Keratinocyte (primary cell): ENCODE results near the gene SDK2. TPM values are rescaled to one million over a fixed set of nuclear protein-coding genes. Genes with fewer than 3 reads are reported as not detected.

Experiments
- DNase-seq: peaks from one replicate; pipeline ENCODE4 v3.0.0-alpha.2; 2011; ENCODE audit warnings: low read depth, missing footprints, low spot score
- FAIRE-seq: peaks from 2 replicates; lab custom pipeline; 2011; peaks lifted over from hg19 to GRCh38; lab: Jason Lieb, UNC
- H2AFZ ChIP-seq: 2 replicates; pipeline ENCODE4 v1.6.0; 2012; ENCODE audit warnings: low read length, control low read depth, inconsistent platforms; ENCODE audit not compliant: control insufficient read depth
- H3K27ac ChIP-seq: 2 replicates; pipeline ENCODE4 v1.5.1; 2011; ENCODE audit warnings: low read length; ENCODE audit not compliant: control insufficient read depth, insufficient read depth
- H3K27me3 ChIP-seq: 3 replicates; pipeline ENCODE4 v1.6.0; 2011; ENCODE audit warnings: low read length; ENCODE audit not compliant: control insufficient read depth, insufficient read depth; ENCODE audit errors: extremely low read depth
- H3K36me3 ChIP-seq, 2 experiments: 2 replicates in 1 of 2; 3 replicates in 1 of 2; pipeline ENCODE4 v1.5.1; 2011; ENCODE audit warnings: low read length in 2 of 2, mild to moderate bottlenecking in 1 of 2; ENCODE audit not compliant: control insufficient read depth in 2 of 2, insufficient read depth in 2 of 2; ENCODE audit errors: extremely low read depth in 1 of 2
- H3K4me1 ChIP-seq: 3 replicates; pipeline ENCODE4 v1.5.1; 2011; ENCODE audit warnings: low read length; ENCODE audit not compliant: control insufficient read depth, insufficient read depth; ENCODE audit errors: extremely low read depth
- H3K4me2 ChIP-seq: 3 replicates; pipeline ENCODE4 v1.6.0; 2011; ENCODE audit warnings: low read depth, low read length; ENCODE audit not compliant: control insufficient read depth, insufficient read depth; ENCODE audit errors: extremely low read depth
- H3K4me3 ChIP-seq, 3 experiments: fragments of 200-600 bp in 1 of 3; sonication (generic) in 1 of 3; 2 replicates in 2 of 3; 3 replicates in 1 of 3; pipeline ENCODE4 v1.5.1; 2011 to 2016; ENCODE audit warnings: low read length in 3 of 3, mild to moderate bottlenecking in 3 of 3, control low read depth in 2 of 3, inconsistent platforms in 1 of 3, low read depth in 1 of 3, mixed read lengths in 1 of 3, mixed run types in 1 of 3, moderate library complexity in 1 of 3; ENCODE audit not compliant: control insufficient read depth in 2 of 3, insufficient read depth in 2 of 3; ENCODE audit errors: extremely low read depth in 1 of 3
- H3K79me2 ChIP-seq: 2 replicates; pipeline ENCODE4 v1.6.0; 2012; ENCODE audit warnings: low read length; ENCODE audit not compliant: control insufficient read depth, insufficient read depth
- H3K9ac ChIP-seq: 3 replicates; pipeline ENCODE4 v1.6.0; 2011; ENCODE audit warnings: low read length; ENCODE audit not compliant: control insufficient read depth, insufficient read depth; ENCODE audit errors: extremely low read depth
- H3K9me1 ChIP-seq: 3 replicates; pipeline ENCODE4 v1.6.0; 2011; ENCODE audit warnings: low read length; ENCODE audit not compliant: control insufficient read depth, insufficient read depth; ENCODE audit errors: extremely low read depth
- H3K9me3 ChIP-seq: 2 replicates; pipeline ENCODE4 v1.5.1; 2012; ENCODE audit warnings: low read depth, low read length; ENCODE audit not compliant: control insufficient read depth
- H4K20me1 ChIP-seq: 3 replicates; pipeline ENCODE4 v1.6.0; 2011; ENCODE audit warnings: low read length; ENCODE audit not compliant: control insufficient read depth, insufficient read depth; ENCODE audit errors: extremely low read depth
- EZH2 ChIP-seq: IDR thresholded peaks from one replicate; pipeline ENCODE4 v1.6.1; 2012; ENCODE audit warnings: inconsistent platforms, mild to moderate bottlenecking, low read length, moderate library complexity
- dilution Hi-C: fragments of 300-500 bp; cut with MboI; formaldehyde crosslinking; loops from one replicate; pipeline ENCODE4 v1.7.0; 2020; ENCODE audit warnings: low sequenced_read_pairs; ENCODE audit not compliant: extremely low pct_ligation_motif_present
- polyA plus RNA-seq, 5 experiments: library from polyadenylated mRNA; depleted of rRNA in 3 of 5; stranded (reverse) in 3 of 5; stranded (forward) in 1 of 5; unstranded in 1 of 5; fragments of >200 nt; gene quantifications; 1 replicate in 1 of 5; 2 replicates in 3 of 5; 3 replicates in 1 of 5; pipeline versions ENCODE4 v1.2.1 to v1.2.3, GENCODE V29; 2011 to 2012; ENCODE audit warnings: missing spikeins in 2 of 5, low read depth in 1 of 5, low replicate concordance in 1 of 5
- TF ChIP-seq, protein P1 (sequence below), 3 experiments: IDR thresholded peaks in 1 of 3; conservative IDR thresholded peaks in 1 of 3; optimal IDR thresholded peaks in 1 of 3; 2 replicates in 2 of 3; 3 replicates in 1 of 3; pipeline versions ENCODE3 to v1.5.1; 2011; ENCODE audit warnings: low read length in 3 of 3, mild to moderate bottlenecking in 3 of 3, moderate library complexity in 2 of 3, control low read depth in 1 of 3, inconsistent platforms in 1 of 3; ENCODE audit not compliant: insufficient read depth in 2 of 3; ENCODE audit errors: extremely low read depth in 1 of 3

SDK2 gene
- polyA plus RNA-seq, 1 donor (not counting 4 experiments of a cell fraction or from before 2014, with no cell fraction given) = 1.8 TPM

DNA sequence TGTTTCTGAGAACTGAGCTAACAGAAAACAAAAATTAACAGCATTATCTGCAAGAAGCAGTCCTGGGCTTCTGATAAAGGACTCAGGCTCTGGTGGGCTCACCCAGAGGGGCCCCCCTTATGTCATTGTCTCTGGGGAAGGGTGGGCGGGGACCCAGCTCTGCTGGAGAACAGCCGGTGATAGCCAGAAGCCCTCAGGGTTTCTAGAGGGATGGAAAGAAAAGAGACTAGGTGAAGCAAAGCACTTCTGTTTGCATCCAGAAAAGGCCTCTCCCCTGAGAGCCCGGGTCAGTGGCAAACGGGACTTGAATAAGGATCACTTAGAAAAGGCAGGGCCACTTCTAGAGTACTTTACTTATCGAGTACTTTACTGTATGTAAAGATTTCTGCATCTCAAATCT is 325.4 kb downstream of the SDK2 start:
- no peak for TF ChIP-seq EZH2
- TF ChIP-seq, protein P1, sequence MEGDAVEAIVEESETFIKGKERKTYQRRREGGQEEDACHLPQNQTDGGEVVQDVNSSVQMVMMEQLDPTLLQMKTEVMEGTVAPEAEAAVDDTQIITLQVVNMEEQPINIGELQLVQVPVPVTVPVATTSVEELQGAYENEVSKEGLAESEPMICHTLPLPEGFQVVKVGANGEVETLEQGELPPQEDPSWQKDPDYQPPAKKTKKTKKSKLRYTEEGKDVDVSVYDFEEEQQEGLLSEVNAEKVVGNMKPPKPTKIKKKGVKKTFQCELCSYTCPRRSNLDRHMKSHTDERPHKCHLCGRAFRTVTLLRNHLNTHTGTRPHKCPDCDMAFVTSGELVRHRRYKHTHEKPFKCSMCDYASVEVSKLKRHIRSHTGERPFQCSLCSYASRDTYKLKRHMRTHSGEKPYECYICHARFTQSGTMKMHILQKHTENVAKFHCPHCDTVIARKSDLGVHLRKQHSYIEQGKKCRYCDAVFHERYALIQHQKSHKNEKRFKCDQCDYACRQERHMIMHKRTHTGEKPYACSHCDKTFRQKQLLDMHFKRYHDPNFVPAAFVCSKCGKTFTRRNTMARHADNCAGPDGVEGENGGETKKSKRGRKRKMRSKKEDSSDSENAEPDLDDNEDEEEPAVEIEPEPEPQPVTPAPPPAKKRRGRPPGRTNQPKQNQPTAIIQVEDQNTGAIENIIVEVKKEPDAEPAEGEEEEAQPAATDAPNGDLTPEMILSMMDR (optimal IDR thresholded peaks at IDR 0.05 in 1 of 3, IDR thresholded peaks at IDR 0.05 in 1 of 3, conservative IDR thresholded peaks at IDR 0.05 in 1 of 3; ENCODE audit: extremely low read depth in 1 of 3, insufficient read depth in 2 of 3, low read length in 3 of 3) = no peak
- H3K9me1 ChIP-seq = no peaks in the 10 kb centered on the region
- dilution Hi-C loops = no loop called here
- peaks cover 19% of the 10 kb centered on the region for H3K4me1 ChIP-seq
- no peak overlapping the region for H3K9ac ChIP-seq
- FAIRE-seq (no peak), DNase-seq (no peak)
- H3K27me3 ChIP-seq = no peaks in the 10 kb centered on the region
- no peak overlapping the region for H3K4me2 ChIP-seq
- H3K9me3 ChIP-seq = no peaks in the 10 kb centered on the region
- no peaks in the 10 kb centered on the region for H4K20me1 ChIP-seq
- H2AFZ ChIP-seq = no peak overlapping the region
- H3K79me2 ChIP-seq = no peaks in the 10 kb centered on the region
- no peak overlapping the region for H3K27ac ChIP-seq
- H3K36me3 ChIP-seq = no peaks in the 10 kb centered on the region
- no peak overlapping the region for H3K4me3 ChIP-seq

DNA sequence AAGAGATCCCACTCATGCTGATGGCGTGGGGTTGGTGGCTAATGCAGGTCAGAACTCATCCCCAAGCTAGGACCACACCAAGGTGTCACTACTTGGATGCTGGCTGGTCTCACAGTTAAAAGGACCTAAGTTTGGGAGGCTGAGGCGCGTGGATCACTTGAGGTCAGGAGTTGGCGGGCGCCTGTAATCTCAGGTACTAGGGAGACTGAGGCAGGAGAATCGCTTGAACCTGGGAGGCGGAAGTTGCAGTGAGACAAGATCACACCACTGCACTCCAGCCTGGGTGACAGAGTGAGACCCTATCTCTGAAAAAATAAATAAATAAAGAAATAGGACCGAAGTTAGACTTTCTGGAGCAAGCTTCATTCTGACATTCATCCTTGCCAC is 325.8 kb downstream of the SDK2 start:
- no peak for FAIRE-seq
- H3K79me2 ChIP-seq = no peaks in the 10 kb centered on the region

More for the DNA sequence above, 325.8 kb downstream of the SDK2 start:
- Histone ChIP-seq H4K20me1 (no peaks in the 10 kb centered on the region), H3K27ac (no peak overlapping the region), H3K27me3 (no peaks in the 10 kb centered on the region), H3K4me2 (no peak overlapping the region), H2AFZ (no peak overlapping the region), H3K9me1 (no peaks in the 10 kb centered on the region), H3K4me3 (no peak overlapping the region), H3K9ac (no peak overlapping the region), H3K4me1 (peaks cover 17% of the 10 kb centered on the region), H3K9me3 (no peaks in the 10 kb centered on the region), H3K36me3 (no peaks in the 10 kb centered on the region)
- dilution Hi-C loops = no loop called here
- TF ChIP-seq EZH2 = no peak
- DNase-seq = no peak
